Endothelial cell of umbilical vein (primary cell): Measurements from ENCODE around the gene ACBD3. TPM values are rescaled to one million over a fixed set of nuclear protein-coding genes. Genes with fewer than 3 reads are reported as not detected.
"Not testable (repeated sequence)": the region's sequence is repeated elsewhere in the genome, so short reads cannot be mapped to it uniquely, and the experiment has no call there.

ENCODE experiments used
- BruUV-seq: library from RNA; stranded (reverse); fragments of 400-500 nt; replicated peaks from 2 replicates; lab custom pipeline; 2021; lab: Mats Ljungman, UMichigan
- CTCF ChIA-PET: fragments of 300-600, 350-600 bp; sonication (Branson Sonifier 250); formaldehyde crosslinking; loops from one replicate; lab custom pipeline; 2021; ENCODE audit warnings: antibody characterized with exemption, inconsistent platforms; lab: Charles Lee
- POLR2A ChIA-PET: fragments of 300-600, 350-600 bp; sonication (Branson Sonifier 250); formaldehyde crosslinking; loops from one replicate; lab custom pipeline; 2021; ENCODE audit warnings: antibody characterized with exemption, inconsistent platforms; lab: Charles Lee
- DNase-seq: peaks from one replicate; pipeline ENCODE4 v3.0.0-alpha.2; 2011; ENCODE audit warnings: low read depth, low spot score
- FAIRE-seq: peaks from 2 replicates; lab custom pipeline; 2011; peaks lifted over from hg19 to GRCh38; lab: Jason Lieb, UNC
- H2AFZ ChIP-seq: 2 replicates; pipeline ENCODE4 v1.6.0; 2012; ENCODE audit warnings: low read depth, low read length, control low read depth, inconsistent platforms
- H3K27ac ChIP-seq: 2 replicates; pipeline ENCODE4 v1.5.1; 2011; ENCODE audit warnings: low read depth, mild to moderate bottlenecking, control low read depth, low read length, moderate library complexity; ENCODE audit not compliant: insufficient read depth
- H3K27me3 ChIP-seq, 2 experiments: 2 replicates each; pipeline versions ENCODE4 v1.6.0 to v1.6.1; 2011; ENCODE audit warnings: low read length in 2 of 2, mixed read lengths in 1 of 2; ENCODE audit not compliant: control insufficient read depth in 2 of 2, insufficient read depth in 2 of 2
- H3K36me3 ChIP-seq, 2 experiments: 2 replicates in 1 of 2; 3 replicates in 1 of 2; pipeline ENCODE4 v1.5.1; 2011; ENCODE audit warnings: low read length in 2 of 2, mild to moderate bottlenecking in 1 of 2, moderate library complexity in 1 of 2; ENCODE audit not compliant: control insufficient read depth in 2 of 2, insufficient read depth in 2 of 2; ENCODE audit errors: extremely low read depth in 1 of 2
- H3K4me1 ChIP-seq: 3 replicates; pipeline ENCODE4 v1.5.1; 2011; ENCODE audit warnings: mild to moderate bottlenecking, low read length; ENCODE audit not compliant: control insufficient read depth, insufficient read depth; ENCODE audit errors: extremely low read depth
- H3K4me2 ChIP-seq: 2 replicates; pipeline ENCODE4 v1.6.1; 2011; ENCODE audit warnings: low read length, control low read depth, mixed read lengths; ENCODE audit not compliant: insufficient read depth
- H3K4me3 ChIP-seq, 3 experiments: fragments of 200-600 bp in 1 of 3; sonication (generic), shearing (Covaris generic) in 1 of 3; replicated peaks in 1 of 3; 2 replicates each; pipeline ENCODE4 v1.5.1; 2011 to 2016; ENCODE audit warnings: control low read depth in 3 of 3, low read length in 3 of 3, mild to moderate bottlenecking in 2 of 3, inconsistent platforms in 1 of 3, low read depth in 1 of 3, moderate library complexity in 1 of 3; ENCODE audit not compliant: insufficient read depth in 1 of 3
- H3K79me2 ChIP-seq: 2 replicates; pipeline ENCODE4 v1.6.0; 2012; ENCODE audit warnings: low read length, inconsistent platforms; ENCODE audit not compliant: control insufficient read depth, insufficient read depth
- H3K9ac ChIP-seq: replicated peaks from 2 replicates; pipeline ENCODE3; 2011; ENCODE audit warnings: low read length, control low read depth; ENCODE audit not compliant: insufficient read depth; ENCODE audit errors: extremely low read depth
- H3K9me1 ChIP-seq: replicated peaks from 3 replicates; pipeline ENCODE4 v1.6.0; 2011; ENCODE audit warnings: mild to moderate bottlenecking, low read length; ENCODE audit not compliant: control insufficient read depth, insufficient read depth; ENCODE audit errors: extremely low read depth
- H3K9me3 ChIP-seq: replicated peaks from 2 replicates; pipeline ENCODE4 v1.5.1; 2012; ENCODE audit warnings: low read length, inconsistent platforms; ENCODE audit not compliant: control insufficient read depth, insufficient read depth
- H4K20me1 ChIP-seq: replicated peaks from 2 replicates; pipeline ENCODE3; 2011; ENCODE audit warnings: mild to moderate bottlenecking, low read length; ENCODE audit not compliant: control insufficient read depth, insufficient read depth; ENCODE audit errors: extremely low read depth
- CTCF ChIP-seq, 2 donors: IDR thresholded peaks; 1 replicate in 1 of 2; 2 replicates in 1 of 2; pipeline ENCODE4 v1.5.1; 2011; ENCODE audit warnings: low read length in 2 of 2, mild to moderate bottlenecking in 2 of 2, moderate library complexity in 2 of 2, control low read depth in 1 of 2, inconsistent platforms in 1 of 2, low read depth in 1 of 2; ENCODE audit not compliant: insufficient read depth in 1 of 2; ENCODE audit errors: extremely low read depth in 1 of 2
- EZH2 ChIP-seq: IDR thresholded peaks from 2 replicates; pipeline ENCODE4 v1.6.1; 2012; ENCODE audit warnings: borderline replicate concordance, low read depth, mild to moderate bottlenecking, moderate library complexity, low read length, inconsistent platforms; ENCODE audit not compliant: severe bottlenecking
- FOS ChIP-seq: IDR thresholded peaks from 2 replicates; pipeline ENCODE4 v1.6.1; 2011; ENCODE audit warnings: mild to moderate bottlenecking, low read length, moderate library complexity, borderline replicate concordance; ENCODE audit not compliant: insufficient read depth
- GATA2 ChIP-seq: IDR thresholded peaks from 2 replicates; pipeline ENCODE4 v1.7.0; 2011; ENCODE audit warnings: low read depth, mild to moderate bottlenecking, moderate library complexity, mixed read lengths, low read length; ENCODE audit not compliant: insufficient read length, insufficient read depth
- JUN ChIP-seq: IDR thresholded peaks from 2 replicates; pipeline ENCODE4 v1.6.1; 2011; ENCODE audit warnings: borderline replicate concordance, low read depth; ENCODE audit not compliant: insufficient read length, insufficient read depth
- MAX ChIP-seq: IDR thresholded peaks from 2 replicates; pipeline ENCODE4 v1.6.1; 2011; ENCODE audit not compliant: insufficient read depth, insufficient read length
- MYC ChIP-seq: IDR thresholded peaks from one replicate; pipeline ENCODE4 v1.6.1; 2011; ENCODE audit warnings: mild to moderate bottlenecking, low read depth, low read length
- POLR2A ChIP-seq: IDR thresholded peaks from 2 replicates; pipeline ENCODE4 v1.6.1; 2012; ENCODE audit warnings: low read depth, mild to moderate bottlenecking, control low read depth, low read length
- POLR2AphosphoS5 ChIP-seq: IDR thresholded peaks from 2 replicates; pipeline ENCODE4 v1.6.1; 2012; ENCODE audit warnings: low read depth, mild to moderate bottlenecking, control low read depth, low read length, moderate library complexity; ENCODE audit not compliant: insufficient read depth
- dilution Hi-C: fragments of 300-500 bp; cut with MboI; formaldehyde crosslinking; loops from one replicate; pipeline ENCODE4 v1.15.0; 2019; ENCODE audit warnings: low sequenced_read_pairs; ENCODE audit not compliant: extremely low pct_ligation_motif_present
- intact Hi-C: fragments of 100-400 bp; cut with micrococcal nuclease; formaldehyde crosslinking; loops from one replicate; pipeline ENCODE4 v1.10.0; 2022
- polyA plus RNA-seq, 4 experiments: library from polyadenylated mRNA; depleted of rRNA in 3 of 4; stranded (reverse) in 3 of 4; unstranded in 1 of 4; fragments of >200 nt; gene quantifications; 2 replicates each; pipeline versions ENCODE4 v1.2.1 to v1.2.3, GENCODE V29; 2011 to 2012; ENCODE audit warnings: missing spikeins in 1 of 4
- total RNA-seq: library from RNA; stranded (reverse); gene quantifications from 2 replicates; pipeline ENCODE4 v1.2.3, GENCODE V29; 2021

The ACBD3 gene
- total and polyA plus RNA-seq, 2 donors (not counting 3 experiments of a cell fraction or from before 2014, with no cell fraction given): 12.3 to 36.4 TPM

GRCh38 chr1:226203240-226203639 lies 16.7 kb upstream of the ACBD3 start:
- H3K4me2 ChIP-seq: no peak overlapping the region
- no peaks in the 10 kb centered on the region for H3K36me3 ChIP-seq
- no peak overlapping the region for H3K9ac ChIP-seq
- no peak for DNase-seq
- H3K79me2 ChIP-seq: no peaks in the 10 kb centered on the region
- no peak overlapping the region for H3K4me3 ChIP-seq
- H2AFZ ChIP-seq: no peak overlapping the region
- dilution Hi-C loops (no loop called here), intact Hi-C loops (no loop called here)
- no peaks in the 10 kb centered on the region for H3K9me3 ChIP-seq
- H4K20me1 ChIP-seq: no peaks in the 10 kb centered on the region
- H3K27ac ChIP-seq: no peak overlapping the region
- H3K4me1 ChIP-seq: no peaks in the 10 kb centered on the region
- CTCF ChIA-PET: interaction anchor here (1.7 to 1.9 kb wide), 2 partner anchors 78 to 130 kb away, joined by 8 to 17 read pairs; no protein-coding TSS in a partner anchor
- no peak for FAIRE-seq
- no TSS peak for BruUV-seq
- TF ChIP-seq MAX (no peak), EZH2 (no peak), POLR2A (no peak), JUN (no peak), GATA2 (no peak), MYC (no peak), CTCF (IDR thresholded peaks at IDR 0.05; ENCODE audit: extremely low read depth in 1 of 2, insufficient read depth in 1 of 2, low read depth in 1 of 2, low read length in 2 of 2) (no peak), FOS (no peak), POLR2AphosphoS5 (no peak)
- POLR2A ChIA-PET: no interaction called here
- H3K27me3 ChIP-seq: peaks cover 0 to 1% of the 10 kb centered on the region in 2 experiments
- no peaks in the 10 kb centered on the region for H3K9me1 ChIP-seq

- H3K79me2 ChIP-seq, DNase-seq, H3K4me2 ChIP-seq, H3K9me1 ChIP-seq, H3K36me3 ChIP-seq, H2AFZ ChIP-seq, H3K27me3 ChIP-seq, dilution Hi-C loops, POLR2A ChIA-PET, H3K9ac ChIP-seq, H3K27ac ChIP-seq, FAIRE-seq, H3K4me1 ChIP-seq, intact Hi-C loops, H3K9me3 ChIP-seq, BruUV-seq, H4K20me1 ChIP-seq, H3K4me3 ChIP-seq: not testable (repeated sequence)
- CTCF ChIA-PET: interaction anchor here (0.7 to 2.0 kb wide), 6 partner anchors 19 to 130 kb away, joined by 3 to 17 read pairs (median 4); partner anchors contain the start of gene LIN9
These were observed 16.1 kb upstream of the ACBD3 start for GRCh38 chr1:226202666-226203065.
